OCI-LY7 (cell line): ENCODE measurements around the gene TTLL5. TPM values are rescaled to one million over a fixed set of nuclear protein-coding genes. Genes with fewer than 3 reads are reported as not detected.

ENCODE experiments used
- BruUV-seq: library from RNA; stranded (reverse); fragments of 400-500 nt; replicated peaks from 2 replicates; lab custom pipeline; 2021; lab: Mats Ljungman, UMichigan
- CTCF ChIA-PET: fragments of 300-600 bp; sonication (Branson Sonifier 250); formaldehyde crosslinking; loops from one replicate; lab custom pipeline; 2022; ENCODE audit warnings: antibody characterized with exemption; ENCODE audit not compliant: unreplicated experiment; lab: Charles Lee
- POLR2A ChIA-PET: fragments of 300-600 bp; sonication (Branson Sonifier 250); formaldehyde crosslinking; loops from one replicate; lab custom pipeline; 2022; ENCODE audit warnings: antibody characterized with exemption; lab: Charles Lee
- DNase-seq: peaks from one replicate; pipeline ENCODE4 v3.0.0-alpha.2; 2015; ENCODE audit warnings: low spot score
- H2AFZ ChIP-seq: fragments of 200-600 bp; sonication (generic), shearing (Covaris generic); 2 replicates; pipeline ENCODE4 v1.6.1; 2014; ENCODE audit warnings: mild to moderate bottlenecking, antibody characterized with exemption, low read length, moderate library complexity
- H3K27ac ChIP-seq: fragments of 200-600 bp; sonication (generic); 2 replicates; pipeline ENCODE4 v1.5.1; 2014; ENCODE audit warnings: mixed run types, low read depth, mild to moderate bottlenecking, moderate library complexity, low read length, inconsistent platforms; ENCODE audit not compliant: poor library complexity, severe bottlenecking
- H3K36me3 ChIP-seq: fragments of 200-600 bp; sonication (generic); 2 replicates; pipeline ENCODE4 v1.6.1; 2014; ENCODE audit warnings: mild to moderate bottlenecking, antibody characterized with exemption, low read length, moderate library complexity, mixed read lengths; ENCODE audit not compliant: insufficient read depth
- H3K4me1 ChIP-seq: fragments of 200-600 bp; sonication (generic); 2 replicates; pipeline ENCODE4 v1.5.1; 2014; ENCODE audit warnings: mild to moderate bottlenecking, low read length; ENCODE audit not compliant: insufficient read depth, poor library complexity, severe bottlenecking
- H3K4me2 ChIP-seq: fragments of 200-600 bp; sonication (generic); 2 replicates; pipeline ENCODE4 v1.6.1; 2014; ENCODE audit warnings: mild to moderate bottlenecking, low read length
- H3K4me3 ChIP-seq: fragments of 200-600 bp; sonication (generic); 2 replicates; pipeline ENCODE4 v1.5.1; 2014; ENCODE audit warnings: mild to moderate bottlenecking, low read depth, low read length; ENCODE audit not compliant: poor library complexity, severe bottlenecking
- H3K79me2 ChIP-seq: fragments of 200-600 bp; sonication (generic); 2 replicates; pipeline ENCODE4 v1.6.1; 2016; ENCODE audit warnings: low read depth, mild to moderate bottlenecking, low read length, moderate library complexity, mixed read lengths; ENCODE audit not compliant: insufficient read depth
- H3K9me2 ChIP-seq: fragments of 200-600 bp; sonication (generic); 2 replicates; pipeline ENCODE4 v1.6.1; 2016; ENCODE audit warnings: mild to moderate bottlenecking, low read length, mixed read lengths; ENCODE audit not compliant: insufficient read depth
- H3K9me3 ChIP-seq: fragments of 200-600 bp; sonication (generic); 2 replicates; pipeline ENCODE4 v1.6.1; 2014; ENCODE audit warnings: mild to moderate bottlenecking, mixed run types, low read length, mixed read lengths
- H4K20me1 ChIP-seq: fragments of 200-600 bp; sonication (generic); 2 replicates; pipeline ENCODE4 v1.6.1; 2014; ENCODE audit warnings: mild to moderate bottlenecking, antibody characterized with exemption, low read length, moderate library complexity, mixed read lengths; ENCODE audit not compliant: insufficient read depth
- CTCF ChIP-seq: fragments of 200-600 bp; sonication (generic); conservative IDR thresholded peaks from 2 replicates; pipeline ENCODE4 v1.5.1; 2014; ENCODE audit warnings: mild to moderate bottlenecking, antibody characterized with exemption, low read length, moderate library complexity, mixed read lengths
- EZH2phosphoT487 ChIP-seq: fragments of 200-600 bp; sonication (generic); IDR thresholded peaks from 2 replicates; pipeline ENCODE4 v1.6.1; 2018; ENCODE audit warnings: low read depth, borderline replicate concordance, mild to moderate bottlenecking, mixed run types, antibody characterized with exemption, low read length, moderate library complexity, mixed read lengths
- intact Hi-C: fragments of 100-400 bp; cut with micrococcal nuclease; formaldehyde crosslinking; loops from one replicate; pipeline ENCODE4 v1.10.0; 2022; ENCODE audit not compliant: unreplicated experiment
- total RNA-seq, 2 experiments: library from RNA; depleted of rRNA in 1 of 2; stranded (reverse); fragments of >200 nt in 1 of 2; shearing (Covaris generic) in 1 of 2; gene quantifications; 2 replicates each; pipeline ENCODE4 v1.2.3, GENCODE V29; 2014 to 2022

Gene TTLL5
- total RNA-seq, 2 experiments from 2014 or later, result 34.3 to 55.6 TPM

- no TSS peak for BruUV-seq
- intact Hi-C loops, result no loop called here
- no peak for DNase-seq
- H3K4me2 ChIP-seq, result no peak overlapping the region
- H3K9me3 ChIP-seq, result no peaks in the 10 kb centered on the region
- ChIA-PET CTCF (interaction anchor here (1.0 kb wide), 1 partner anchor 13 kb away, joined by 3 read pairs; no protein-coding TSS in a partner anchor), POLR2A (no interaction called here)
- no peaks in the 10 kb centered on the region for H3K9me2 ChIP-seq
- H3K27ac ChIP-seq, result no peak overlapping the region
- TF ChIP-seq EZH2phosphoT487, result no peak
- no peaks in the 10 kb centered on the region for H3K79me2 ChIP-seq
- H2AFZ ChIP-seq, result no peak overlapping the region
- no peaks in the 10 kb centered on the region for H3K4me1 ChIP-seq
- no peaks in the 10 kb centered on the region for H4K20me1 ChIP-seq
- no peak overlapping the region for H3K4me3 ChIP-seq
- peaks cover 12% of the 10 kb centered on the region for H3K36me3 ChIP-seq
Observed at GRCh38 chr14:75835737-75836136, 174.7 kb downstream of the TTLL5 start.

DNA sequence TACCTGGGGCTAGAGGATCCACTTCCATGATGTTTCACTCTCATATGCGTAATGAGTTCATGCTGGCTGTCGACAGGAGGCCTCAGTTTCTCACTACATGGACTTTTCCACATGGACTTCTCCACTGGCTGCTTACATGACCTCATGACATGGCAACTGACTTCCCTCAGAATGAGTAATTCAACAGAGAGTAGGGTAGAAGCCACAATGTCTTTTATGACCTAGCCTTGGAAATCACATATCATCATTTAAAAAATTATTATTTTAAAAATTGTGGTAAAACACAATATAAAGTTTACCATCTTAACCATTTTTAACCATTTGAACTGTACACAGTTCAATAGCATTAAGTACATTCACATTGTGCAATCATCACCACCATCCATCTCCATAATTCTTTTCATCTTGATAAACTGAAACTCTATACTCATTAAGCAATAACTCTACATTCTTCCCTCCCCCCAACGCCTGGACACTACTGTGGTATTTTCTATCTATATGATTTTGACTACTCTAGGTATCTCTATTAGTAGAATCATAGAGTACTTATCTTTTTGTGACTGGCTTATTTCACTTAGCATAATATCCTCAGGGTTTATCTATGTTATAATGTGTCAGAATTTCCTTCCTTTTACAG, 176.2 kb downstream of the TTLL5 start:
- no TSS peak for BruUV-seq
- TF ChIP-seq CTCF, result no peak
- no peak for TF ChIP-seq EZH2phosphoT487
- Histone ChIP-seq H3K9me2 (no peaks in the 10 kb centered on the region), H3K4me3 (no peak overlapping the region), H3K79me2 (no peaks in the 10 kb centered on the region), H3K36me3 (peaks cover 11% of the 10 kb centered on the region), H3K4me1 (no peaks in the 10 kb centered on the region), H3K4me2 (no peak overlapping the region), H4K20me1 (no peaks in the 10 kb centered on the region), H3K27ac (no peak overlapping the region), H2AFZ (no peak overlapping the region), H3K9me3 (no peaks in the 10 kb centered on the region)
- POLR2A ChIA-PET, result no interaction called here
- no peak for DNase-seq
- CTCF ChIA-PET, result no interaction called here
- intact Hi-C loops, result no loop called here

- Histone ChIP-seq H3K4me3 (no peak overlapping the region), H3K9me3 (no peaks in the 10 kb centered on the region), H3K4me2 (no peak overlapping the region), H2AFZ (no peak overlapping the region), H3K36me3 (peaks cover 9% of the 10 kb centered on the region), H3K9me2 (no peaks in the 10 kb centered on the region), H4K20me1 (no peaks in the 10 kb centered on the region), H3K4me1 (no peaks in the 10 kb centered on the region), H3K79me2 (no peaks in the 10 kb centered on the region), H3K27ac (no peak overlapping the region)
- CTCF ChIA-PET, result no interaction called here
- TF ChIP-seq EZH2phosphoT487 (no peak), CTCF (no peak)
- intact Hi-C loops, result no loop called here
- no peak for DNase-seq
- no TSS peak for BruUV-seq
- POLR2A ChIA-PET, result no interaction called here
Observed at GRCh38 chr14:75840911-75841310, 179.9 kb downstream of the TTLL5 start.
